Measurements from ENCODE around the gene CRACR2B. TPM values are rescaled to one million over a fixed set of nuclear protein-coding genes. Genes with fewer than 3 reads are reported as not detected.

The CRACR2B gene
- total RNA-seq, 1 experiment from 2014 or later, result 0.48 TPM

GRCh38 chr11:867856-868358 lies 40.2 kb downstream of the CRACR2B start:
- Histone ChIP-seq H3K27me3 (ENCODE audit: low read length) (no peaks in the 10 kb centered on the region), H3K4me3 (ENCODE audit: low read length) (no peak overlapping the region), H3K4me1 (ENCODE audit: low read length) (no peaks in the 10 kb centered on the region), H3K9me2 (replicated peaks; ENCODE audit: insufficient read depth, low read length) (no peaks in the 10 kb centered on the region), H3K9me3 (ENCODE audit: low read length) (no peaks in the 10 kb centered on the region), H3K4me2 (ENCODE audit: low read depth, low read length, poor library complexity, severe bottlenecking) (no peak overlapping the region), H3K79me2 (ENCODE audit: low read length) (no peaks in the 10 kb centered on the region), H3K27ac (ENCODE audit: low read length) (no peak overlapping the region), H2AFZ (ENCODE audit: low read length) (no peak overlapping the region), H4K20me1 (ENCODE audit: insufficient read depth, low read depth, low read length) (0 out of 2 replicates have a peak, but pooled peaks cover 6% of the 10 kb centered on the region), H3K9ac (ENCODE audit: low read length) (no peak overlapping the region), H3K36me3 (ENCODE audit: insufficient read depth, low read length) (no peaks in the 10 kb centered on the region)
- no peak for DNase-seq

GRCh38 chr11:868394-868793 lies 40.7 kb downstream of the CRACR2B start:
- H3K9ac ChIP-seq (ENCODE audit: low read length), result no peak overlapping the region

GRCh38 chr11:868802-869201 lies 41.1 kb downstream of the CRACR2B start:
- no peaks in the 10 kb centered on the region for H3K36me3 ChIP-seq (ENCODE audit: insufficient read depth, low read length)
- H3K4me3 ChIP-seq (ENCODE audit: low read length), result no peak overlapping the region
- H4K20me1 ChIP-seq (ENCODE audit: insufficient read depth, low read depth, low read length), result 0 out of 2 replicates have a peak, but pooled peaks cover 2% of the 10 kb centered on the region
- no peaks in the 10 kb centered on the region for H3K79me2 ChIP-seq (ENCODE audit: low read length)
- no peak overlapping the region for H3K4me2 ChIP-seq (ENCODE audit: low read depth, low read length, poor library complexity, severe bottlenecking)
- DNase-seq, result no peak
- H3K9me3 ChIP-seq (ENCODE audit: low read length), result no peaks in the 10 kb centered on the region
- H3K4me1 ChIP-seq (ENCODE audit: low read length), result no peaks in the 10 kb centered on the region
- H3K27me3 ChIP-seq (ENCODE audit: low read length), result no peaks in the 10 kb centered on the region
- no peak overlapping the region for H2AFZ ChIP-seq (ENCODE audit: low read length)
- H3K9me2 ChIP-seq (replicated peaks; ENCODE audit: insufficient read depth, low read length), result no peaks in the 10 kb centered on the region
- H3K27ac ChIP-seq (ENCODE audit: low read length), result no peak overlapping the region
- no peak overlapping the region for H3K9ac ChIP-seq (ENCODE audit: low read length)

More at GRCh38 chr11:868394-868793, 40.7 kb downstream of the CRACR2B start:
- H3K36me3 ChIP-seq (ENCODE audit: insufficient read depth, low read length), result no peaks in the 10 kb centered on the region
- no peak overlapping the region for H3K4me3 ChIP-seq (ENCODE audit: low read length)
- H2AFZ ChIP-seq (ENCODE audit: low read length), result no peak overlapping the region
- no peaks in the 10 kb centered on the region for H3K79me2 ChIP-seq (ENCODE audit: low read length)
- H3K9me2 ChIP-seq (replicated peaks; ENCODE audit: insufficient read depth, low read length), result no peaks in the 10 kb centered on the region
- H3K27me3 ChIP-seq (ENCODE audit: low read length), result no peaks in the 10 kb centered on the region
- H4K20me1 ChIP-seq (ENCODE audit: insufficient read depth, low read depth, low read length), result 0 out of 2 replicates have a peak, but pooled peaks cover 6% of the 10 kb centered on the region
- DNase-seq, result no peak
- H3K9me3 ChIP-seq (ENCODE audit: low read length), result no peaks in the 10 kb centered on the region
- H3K4me1 ChIP-seq (ENCODE audit: low read length), result no peaks in the 10 kb centered on the region
- no peak overlapping the region for H3K27ac ChIP-seq (ENCODE audit: low read length)
- no peak overlapping the region for H3K4me2 ChIP-seq (ENCODE audit: low read depth, low read length, poor library complexity, severe bottlenecking)

GRCh38 chr11:869399-870126 lies 41.8 kb downstream of the CRACR2B start:
- Histone ChIP-seq H3K4me2 (ENCODE audit: low read depth, low read length, poor library complexity, severe bottlenecking) (no peak overlapping the region), H3K4me3 (ENCODE audit: low read length) (no peak overlapping the region), H4K20me1 (ENCODE audit: insufficient read depth, low read depth, low read length) (no peaks in the 10 kb centered on the region), H3K79me2 (ENCODE audit: low read length) (no peaks in the 10 kb centered on the region), H3K9ac (ENCODE audit: low read length) (no peak overlapping the region), H3K36me3 (ENCODE audit: insufficient read depth, low read length) (no peaks in the 10 kb centered on the region), H2AFZ (ENCODE audit: low read length) (no peak overlapping the region), H3K4me1 (ENCODE audit: low read length) (no peaks in the 10 kb centered on the region), H3K9me3 (ENCODE audit: low read length) (no peaks in the 10 kb centered on the region), H3K9me2 (replicated peaks; ENCODE audit: insufficient read depth, low read length) (no peaks in the 10 kb centered on the region), H3K27me3 (ENCODE audit: low read length) (no peaks in the 10 kb centered on the region), H3K27ac (ENCODE audit: low read length) (no peak overlapping the region)
- no peak for DNase-seq

- no peak overlapping the region for H3K9ac ChIP-seq (ENCODE audit: low read length)
- H3K9me2 ChIP-seq (replicated peaks; ENCODE audit: insufficient read depth, low read length), result no peaks in the 10 kb centered on the region
- no peak overlapping the region for H3K4me3 ChIP-seq (ENCODE audit: low read length)
- no peaks in the 10 kb centered on the region for H4K20me1 ChIP-seq (ENCODE audit: insufficient read depth, low read depth, low read length)
- DNase-seq, result no peak
- no peaks in the 10 kb centered on the region for H3K79me2 ChIP-seq (ENCODE audit: low read length)
- no peaks in the 10 kb centered on the region for H3K36me3 ChIP-seq (ENCODE audit: insufficient read depth, low read length)
- no peaks in the 10 kb centered on the region for H3K4me1 ChIP-seq (ENCODE audit: low read length)
- no peaks in the 10 kb centered on the region for H3K9me3 ChIP-seq (ENCODE audit: low read length)
- no peak overlapping the region for H2AFZ ChIP-seq (ENCODE audit: low read length)
- H3K4me2 ChIP-seq (ENCODE audit: low read depth, low read length, poor library complexity, severe bottlenecking), result no peak overlapping the region
- no peak overlapping the region for H3K27ac ChIP-seq (ENCODE audit: low read length)
- H3K27me3 ChIP-seq (ENCODE audit: low read length), result no peaks in the 10 kb centered on the region
These were observed 42.4 kb downstream of the CRACR2B start for GRCh38 chr11:870127-870413.

- Histone ChIP-seq H3K36me3 (ENCODE audit: insufficient read depth, low read length) (no peaks in the 10 kb centered on the region), H3K27ac (ENCODE audit: low read length) (no peak overlapping the region), H3K27me3 (ENCODE audit: low read length) (no peaks in the 10 kb centered on the region), H3K9ac (ENCODE audit: low read length) (no peak overlapping the region), H3K4me3 (ENCODE audit: low read length) (no peak overlapping the region), H2AFZ (ENCODE audit: low read length) (no peak overlapping the region), H3K9me3 (ENCODE audit: low read length) (no peaks in the 10 kb centered on the region), H3K4me2 (ENCODE audit: low read depth, low read length, poor library complexity, severe bottlenecking) (no peak overlapping the region), H4K20me1 (ENCODE audit: insufficient read depth, low read depth, low read length) (no peaks in the 10 kb centered on the region), H3K79me2 (ENCODE audit: low read length) (no peaks in the 10 kb centered on the region), H3K4me1 (ENCODE audit: low read length) (no peaks in the 10 kb centered on the region), H3K9me2 (replicated peaks; ENCODE audit: insufficient read depth, low read length) (no peaks in the 10 kb centered on the region)
- DNase-seq, result no peak
These were observed 42.7 kb downstream of the CRACR2B start for GRCh38 chr11:870418-870817.

GRCh38 chr11:871472-871871 lies 43.8 kb downstream of the CRACR2B start:
- H4K20me1 ChIP-seq (ENCODE audit: insufficient read depth, low read depth, low read length), result no peaks in the 10 kb centered on the region
- H3K4me1 ChIP-seq (ENCODE audit: low read length), result no peaks in the 10 kb centered on the region
- H3K27ac ChIP-seq (ENCODE audit: low read length), result no peak overlapping the region
- no peak overlapping the region for H3K4me2 ChIP-seq (ENCODE audit: low read depth, low read length, poor library complexity, severe bottlenecking)
- no peaks in the 10 kb centered on the region for H3K36me3 ChIP-seq (ENCODE audit: insufficient read depth, low read length)
- no peak overlapping the region for H2AFZ ChIP-seq (ENCODE audit: low read length)
- no peak for DNase-seq
- H3K4me3 ChIP-seq (ENCODE audit: low read length), result no peak overlapping the region
- no peak overlapping the region for H3K9ac ChIP-seq (ENCODE audit: low read length)
- no peaks in the 10 kb centered on the region for H3K9me3 ChIP-seq (ENCODE audit: low read length)
- no peaks in the 10 kb centered on the region for H3K9me2 ChIP-seq (replicated peaks; ENCODE audit: insufficient read depth, low read length)
- no peaks in the 10 kb centered on the region for H3K79me2 ChIP-seq (ENCODE audit: low read length)
- H3K27me3 ChIP-seq (ENCODE audit: low read length), result no peaks in the 10 kb centered on the region

GRCh38 chr11:872799-873198 lies 45.1 kb downstream of the CRACR2B start:
- H3K4me3 ChIP-seq (ENCODE audit: low read length), result no peak overlapping the region
- no peak overlapping the region for H3K4me2 ChIP-seq (ENCODE audit: low read depth, low read length, poor library complexity, severe bottlenecking)
- H3K4me1 ChIP-seq (ENCODE audit: low read length), result no peaks in the 10 kb centered on the region
- H3K27me3 ChIP-seq (ENCODE audit: low read length), result no peaks in the 10 kb centered on the region
- no peak for DNase-seq
- H2AFZ ChIP-seq (ENCODE audit: low read length), result no peak overlapping the region
- no peaks in the 10 kb centered on the region for H3K79me2 ChIP-seq (ENCODE audit: low read length)
- H3K9me2 ChIP-seq (replicated peaks; ENCODE audit: insufficient read depth, low read length), result no peaks in the 10 kb centered on the region
- H3K27ac ChIP-seq (ENCODE audit: low read length), result no peak overlapping the region
- H3K36me3 ChIP-seq (ENCODE audit: insufficient read depth, low read length), result no peaks in the 10 kb centered on the region
- no peak overlapping the region for H3K9ac ChIP-seq (ENCODE audit: low read length)
- no peaks in the 10 kb centered on the region for H3K9me3 ChIP-seq (ENCODE audit: low read length)
- H4K20me1 ChIP-seq (ENCODE audit: insufficient read depth, low read depth, low read length), result peaks cover 5% of the 10 kb centered on the region; the same call in 1 of the 2 replicates
